HK-2 (cell line): Measurements from ENCODE around the gene FBXL19.

Experiments used
- DNase-seq: peaks from one replicate; pipeline ENCODE4 v3.0.0-alpha.2; 2018; ENCODE audit not compliant: unreplicated experiment

FBXL19 gene

GRCh38 chr16:30986129-30986991 lies 63.0 kb downstream of the FBXL19 start:
- no peak for DNase-seq

- DNase-seq: no peak
Measured at GRCh38 chr16:30987581-30988190, 64.3 kb downstream of the FBXL19 start.

- DNase-seq: no peak
Measured at GRCh38 chr16:30989469-30990047, 66.2 kb downstream of the FBXL19 start.

GRCh38 chr16:30990105-30990504 lies 66.7 kb downstream of the FBXL19 start:
- DNase-seq: no peak

GRCh38 chr16:30991052-30991451 lies 67.7 kb downstream of the FBXL19 start:
- DNase-seq: no peak

- no peak for DNase-seq
Measured at GRCh38 chr16:30992276-30992780, 69.0 kb downstream of the FBXL19 start.

- DNase-seq: no peak
Measured at GRCh38 chr16:30992931-30993816, 69.8 kb downstream of the FBXL19 start.

- DNase-seq: no peak
Measured at GRCh38 chr16:30995927-30996323, 72.6 kb downstream of the FBXL19 start.

- DNase-seq: peak; percentile 62
Measured at GRCh38 chr16:30996324-30996984, 73.1 kb downstream of the FBXL19 start.

- peak; percentile 98 for DNase-seq
Measured at GRCh38 chr16:30996985-30997724, 73.8 kb downstream of the FBXL19 start.

- peak; percentile 87 for DNase-seq
Measured at GRCh38 chr16:30997725-30998711, 74.6 kb downstream of the FBXL19 start.
